Hematopoietic multipotent progenitor cell treated with erythropoietin and hydrocortisone succinate and interleukin-3 and kit ligand, for 15 days (in vitro differentiated cells): ENCODE measurements around the gene SRGAP2B.
"Not testable (repeated sequence)": the region's sequence is repeated elsewhere in the genome, so short reads cannot be mapped to it uniquely, and the experiment has no call there.

Source experiments
- DNase-seq: peaks from one replicate; pipeline ENCODE4 v3.0.0-alpha.2; 2015; ENCODE audit warnings: low spot score

SRGAP2B gene

DNA sequence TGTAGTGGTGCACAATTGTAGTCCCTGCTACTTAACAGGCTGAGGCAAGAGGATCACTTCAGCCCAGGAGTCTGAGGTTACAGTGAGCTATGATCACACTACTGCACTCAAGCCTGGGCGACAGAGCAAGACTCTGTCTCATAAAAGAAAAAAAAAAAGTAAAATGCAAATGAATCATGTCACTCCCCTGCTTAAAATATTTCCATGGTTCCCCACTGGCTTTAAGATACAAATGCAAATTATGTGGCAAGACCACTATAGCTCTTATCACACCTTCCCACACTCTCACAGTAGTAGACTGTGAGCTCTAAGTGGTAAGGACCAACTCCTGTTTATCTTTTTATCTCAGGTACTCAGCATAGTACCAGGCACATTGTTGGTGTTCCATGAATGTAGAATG, 53.6 kb downstream of the SRGAP2B start:
- not testable (repeated sequence) for DNase-seq

DNA sequence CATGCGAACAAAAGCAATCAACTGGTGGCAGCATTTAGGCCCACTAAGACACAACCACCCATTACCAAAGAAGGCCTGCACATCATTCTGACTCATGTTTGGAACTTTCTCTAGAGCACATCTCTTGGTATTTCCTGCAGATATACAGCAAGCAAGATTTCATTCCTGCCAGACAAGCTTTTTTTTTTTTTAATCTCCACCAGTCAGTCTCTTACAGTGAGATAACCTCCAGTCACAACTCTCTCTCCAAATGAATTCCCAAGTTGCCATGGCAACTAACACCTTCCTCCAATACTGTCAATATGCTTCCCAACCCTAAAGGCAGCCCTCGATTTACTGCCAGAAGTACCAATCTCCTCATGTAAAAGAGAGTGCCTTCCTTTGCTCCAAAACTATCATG, 59.1 kb downstream of the SRGAP2B start:
- not testable (repeated sequence) for DNase-seq

DNA sequence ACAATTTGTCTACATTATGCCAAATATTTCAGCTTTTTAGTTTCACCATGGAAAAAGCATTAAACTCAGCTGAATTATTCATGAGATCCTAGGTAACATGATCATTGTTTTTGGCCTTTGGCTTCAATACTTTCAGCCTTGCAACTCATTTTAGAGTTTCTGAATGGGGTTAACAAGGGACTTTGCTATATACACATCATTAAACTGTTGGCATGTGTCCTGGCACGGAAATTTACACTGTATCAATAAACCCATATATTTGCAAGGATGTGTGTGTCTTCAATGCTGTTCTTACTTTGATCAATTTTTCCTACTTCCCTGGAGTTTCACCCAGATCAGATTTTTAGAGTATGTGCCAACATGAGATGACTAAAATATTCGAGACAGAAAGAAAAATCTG, 61.6 kb downstream of the SRGAP2B start:
- DNase-seq = not testable (repeated sequence)

DNA sequence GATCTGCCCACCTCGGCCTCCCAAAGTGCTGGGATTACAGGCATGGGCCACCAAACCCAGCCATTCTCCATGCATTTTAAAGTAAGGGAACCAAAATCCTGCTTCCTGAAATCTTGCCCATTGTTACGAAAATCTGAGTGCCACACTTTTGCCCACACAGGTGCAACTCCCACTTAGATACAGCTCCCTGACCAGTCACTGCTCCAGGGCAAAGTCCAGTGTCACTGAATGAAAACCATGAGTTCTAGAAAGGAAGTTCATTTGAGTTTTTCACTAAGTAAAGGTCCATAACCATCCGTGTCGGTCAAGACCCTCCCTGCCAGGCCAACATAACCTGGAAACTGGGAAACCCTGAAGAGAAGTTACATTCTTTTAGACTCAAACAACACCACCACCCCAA, 67.9 kb downstream of the SRGAP2B start:
- not testable (repeated sequence) for DNase-seq

GRCh38 chr1:145025286-145025685, 69.8 kb downstream of the SRGAP2B start:
- not testable (repeated sequence) for DNase-seq

GRCh38 chr1:145022259-145022658, 72.9 kb downstream of the SRGAP2B start:
- DNase-seq = not testable (repeated sequence)

DNA sequence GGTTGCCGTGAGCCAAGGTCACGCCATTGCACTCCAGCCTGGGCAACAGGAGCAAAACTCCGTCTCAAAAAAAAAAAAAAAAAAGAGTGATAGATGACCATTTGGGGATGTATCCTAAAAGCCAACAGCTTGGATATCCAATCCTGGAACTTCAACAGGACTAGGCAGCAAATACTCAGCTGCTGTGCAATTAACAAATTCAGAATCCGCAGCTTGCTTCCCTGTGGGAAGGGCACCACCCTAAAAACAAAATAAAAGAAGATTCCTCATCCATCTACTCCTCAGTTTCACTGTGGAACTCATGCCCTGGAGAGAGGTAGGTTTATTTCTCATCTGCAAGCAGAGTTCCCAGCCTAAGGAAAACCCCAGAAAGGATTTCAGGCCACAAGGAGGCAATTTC, 73.4 kb downstream of the SRGAP2B start:
- DNase-seq = not testable (repeated sequence)

DNA sequence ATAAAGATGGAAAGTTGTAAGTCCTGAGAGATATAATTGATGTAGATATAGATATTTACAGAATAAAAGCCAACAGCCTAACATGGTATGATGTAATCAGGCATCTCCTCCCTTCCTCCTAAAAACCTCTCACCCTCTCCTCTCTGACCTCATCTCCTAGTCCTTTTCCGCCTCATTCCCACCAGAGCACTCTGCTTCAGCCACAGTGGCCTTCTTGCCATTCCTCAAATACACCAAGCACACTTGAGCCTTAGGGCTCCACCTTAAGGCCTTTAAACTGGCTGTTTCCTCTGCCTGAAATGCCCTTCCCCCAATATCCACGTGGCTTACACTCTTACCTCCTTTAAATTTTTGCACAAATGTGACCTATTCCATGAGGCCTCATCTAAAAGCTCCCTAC, 75.4 kb downstream of the SRGAP2B start:
- DNase-seq = not testable (repeated sequence)

GRCh38 chr1:145017725-145018124, 77.4 kb downstream of the SRGAP2B start:
- not testable (repeated sequence) for DNase-seq

DNA sequence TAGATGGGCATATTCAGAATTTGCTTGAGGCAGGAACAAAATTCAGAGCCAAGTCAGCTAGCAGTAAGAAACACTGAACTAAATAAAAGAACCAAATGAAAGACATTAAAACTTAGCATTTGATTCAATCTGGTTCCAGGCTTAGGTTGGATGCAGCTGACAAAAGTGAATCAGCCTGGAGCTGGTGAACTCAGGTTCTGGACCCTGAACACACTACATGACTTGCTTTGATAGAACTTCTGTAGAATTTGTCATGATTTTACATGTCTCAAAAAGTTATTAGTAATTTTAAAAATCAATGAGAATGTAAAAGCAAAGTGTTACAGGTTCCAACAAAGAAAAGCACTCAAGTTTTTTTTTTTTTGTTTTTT, 78.7 kb downstream of the SRGAP2B start:
- not testable (repeated sequence) for DNase-seq

GRCh38 chr1:145015744-145016491, 79.2 kb downstream of the SRGAP2B start:
- not testable (repeated sequence) for DNase-seq

DNA sequence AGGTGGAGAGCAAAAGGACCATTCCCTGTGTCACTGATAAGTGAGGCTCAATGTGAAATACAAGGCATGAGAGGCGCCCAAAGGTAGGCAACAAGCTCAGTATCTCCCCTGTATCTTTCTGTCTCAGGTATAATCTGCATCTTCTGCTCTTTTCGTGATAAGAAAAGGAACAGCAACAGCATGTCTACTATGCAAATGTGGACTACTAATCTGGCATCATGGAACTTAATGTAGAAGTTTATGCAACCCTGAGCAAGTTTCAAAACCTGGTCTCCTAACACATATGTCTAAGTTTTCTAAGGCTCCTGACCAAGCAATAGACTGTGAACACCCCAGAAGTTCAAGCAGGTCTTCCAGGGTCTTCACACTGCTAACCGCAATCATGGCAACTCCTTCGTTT, 81.8 kb downstream of the SRGAP2B start:
- not testable (repeated sequence) for DNase-seq

GRCh38 chr1:145011811-145012210, 83.3 kb downstream of the SRGAP2B start:
- DNase-seq = not testable (repeated sequence)

GRCh38 chr1:145010580-145010979, 84.5 kb downstream of the SRGAP2B start:
- DNase-seq = not testable (repeated sequence)

DNA sequence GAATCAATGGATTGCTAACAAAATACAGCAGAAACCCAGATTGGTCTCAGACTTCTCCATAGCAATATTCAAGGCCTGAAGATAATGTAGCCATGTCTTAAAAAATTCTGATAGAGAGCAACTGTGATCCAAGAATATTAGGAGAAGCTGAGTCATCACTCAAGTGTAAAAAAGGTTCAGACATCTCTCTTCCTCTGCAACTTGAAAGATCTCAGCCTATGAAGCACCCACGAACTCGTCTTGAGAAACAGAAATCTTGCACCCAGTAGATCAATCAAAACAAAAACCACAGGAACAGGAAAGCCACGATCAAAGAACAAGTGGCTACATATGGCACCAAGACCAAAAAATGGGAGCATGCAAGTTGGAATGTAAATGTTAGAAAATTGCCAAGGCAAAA, 85.2 kb downstream of the SRGAP2B start:
- DNase-seq = not testable (repeated sequence)

DNA sequence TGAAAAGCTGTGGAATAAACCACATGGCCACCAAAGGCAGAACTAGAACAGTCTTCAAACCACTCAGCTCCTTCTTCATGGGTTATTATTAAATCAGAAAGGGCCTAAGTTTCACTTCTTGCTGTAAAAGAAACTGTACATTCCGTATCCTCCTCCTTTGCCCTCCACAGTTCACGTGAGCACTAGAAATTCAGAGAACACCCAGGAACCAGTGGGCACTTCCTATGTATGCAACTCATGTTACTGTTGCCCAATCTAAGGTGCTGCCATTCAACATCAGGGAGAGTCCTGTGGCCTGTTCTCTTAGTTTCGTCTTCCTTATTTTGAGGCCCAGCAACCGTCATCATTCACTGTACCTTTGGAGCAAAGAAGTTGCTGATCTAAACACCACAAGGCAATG, 86.7 kb downstream of the SRGAP2B start:
- not testable (repeated sequence) for DNase-seq

- DNase-seq = not testable (repeated sequence)
Observed at GRCh38 chr1:145005142-145005541, 90.0 kb downstream of the SRGAP2B start.

DNA sequence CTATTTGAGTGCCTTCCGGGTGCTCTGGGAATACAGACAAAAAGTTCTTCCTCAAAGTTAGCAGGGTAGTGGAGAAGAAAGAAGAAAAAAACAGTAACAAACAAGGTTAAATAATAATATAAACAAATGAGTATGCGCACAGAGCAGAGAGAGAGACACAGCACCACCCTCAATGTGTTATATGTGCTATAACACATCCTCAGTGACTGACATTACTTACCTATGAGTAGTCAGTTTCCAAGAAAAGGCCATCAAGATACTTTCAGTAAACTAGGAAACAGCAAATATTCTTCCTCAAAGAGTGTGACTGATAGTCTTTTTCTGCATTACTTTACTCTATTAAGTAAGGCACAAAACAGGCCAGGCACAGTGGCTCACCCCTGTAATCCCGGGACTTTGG, 93.7 kb downstream of the SRGAP2B start:
- not testable (repeated sequence) for DNase-seq

- not testable (repeated sequence) for DNase-seq
Observed at GRCh38 chr1:145000743-145001326, 94.3 kb downstream of the SRGAP2B start.

DNA sequence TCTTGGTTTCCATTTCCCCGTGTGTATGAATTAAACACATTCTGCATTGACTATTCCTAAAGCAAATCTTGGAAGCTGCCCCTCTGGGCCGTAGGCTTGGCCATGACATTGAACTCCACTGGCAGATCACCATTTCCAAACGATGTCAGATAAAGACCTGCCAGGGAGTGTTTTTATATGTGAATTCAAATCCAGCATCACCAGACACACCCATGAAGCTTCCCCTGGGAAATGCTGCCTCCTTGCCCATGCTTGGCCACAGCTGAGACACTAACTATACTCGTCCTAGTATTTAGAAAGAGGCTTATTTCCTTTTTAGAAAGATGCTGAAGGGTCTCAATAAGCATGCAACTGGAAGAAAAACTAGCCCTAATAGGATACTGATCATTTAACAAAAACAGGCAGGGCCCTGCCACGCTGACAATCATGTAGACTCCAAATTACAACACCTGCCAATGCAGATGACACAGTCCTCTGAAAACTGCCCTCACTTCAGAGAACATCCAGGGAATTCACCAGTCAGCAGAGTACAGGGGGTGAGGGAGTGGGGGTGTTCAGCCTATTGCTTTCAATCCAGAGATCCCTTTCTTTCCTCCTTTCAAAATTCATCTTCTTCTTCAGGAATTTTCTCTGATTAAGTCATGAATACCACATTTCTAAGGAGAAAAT, 94.9 kb downstream of the SRGAP2B start:
- DNase-seq = not testable (repeated sequence)

GRCh38 chr1:144998981-144999273, 96.2 kb downstream of the SRGAP2B start:
- not testable (repeated sequence) for DNase-seq

DNA sequence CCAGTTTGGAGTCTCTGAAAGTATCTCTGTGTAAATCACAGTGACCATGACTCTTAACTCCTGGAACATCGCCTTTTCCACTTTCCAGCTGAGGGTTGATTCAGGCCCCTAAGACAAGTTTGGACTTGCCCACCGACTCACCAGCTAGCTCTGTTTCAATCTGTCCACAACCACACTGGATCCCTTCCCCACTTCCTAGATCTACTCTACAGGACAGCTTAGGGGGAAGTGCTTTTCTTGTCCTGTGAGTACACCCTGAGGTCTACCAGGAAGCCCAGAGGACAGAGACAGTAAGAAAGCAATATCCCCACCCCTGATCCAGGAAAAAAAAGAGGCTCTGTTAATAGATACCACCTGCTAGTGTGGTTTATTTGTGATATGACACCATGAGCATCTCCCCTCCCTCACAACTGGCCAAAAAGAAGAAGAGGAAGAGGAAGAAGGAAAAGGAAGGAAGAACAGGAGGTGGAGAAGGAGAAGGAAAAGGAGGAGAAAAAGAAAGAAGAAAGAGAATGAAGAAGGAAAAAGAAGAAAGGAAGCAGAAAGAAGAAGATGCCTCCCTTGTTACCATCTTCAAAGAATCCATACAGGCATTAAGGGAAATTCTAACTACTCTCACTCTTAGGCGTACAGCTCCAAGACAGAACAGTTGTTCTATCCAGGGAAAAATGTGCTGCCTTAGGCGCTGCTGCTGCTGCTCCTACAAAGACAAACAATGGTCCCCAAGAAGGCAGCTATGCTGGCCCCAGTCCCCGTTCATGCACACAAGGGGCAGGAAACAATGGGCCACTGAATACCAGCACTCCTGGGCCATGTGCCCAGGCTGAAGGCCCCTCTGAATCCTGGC, 96.8 kb downstream of the SRGAP2B start:
- not testable (repeated sequence) for DNase-seq
